Loucy (cell line): Measurements from ENCODE around the gene CTSK.

Source experiments
- EZH2phosphoT487 ChIP-seq: fragments of 200-600 bp; IDR thresholded peaks from 2 replicates; pipeline ENCODE4 v1.6.1; 2018; ENCODE audit warnings: antibody characterized with exemption, mild to moderate bottlenecking, moderate library complexity, borderline replicate concordance
- TF ChIP-seq, protein P1 (sequence below): fragments of 200-600 bp; sonication (generic); conservative IDR thresholded peaks from 2 replicates; pipeline ENCODE4 v1.5.1; 2014; ENCODE audit warnings: mild to moderate bottlenecking, antibody characterized with exemption, low read length

- TF ChIP-seq, protein P1, sequence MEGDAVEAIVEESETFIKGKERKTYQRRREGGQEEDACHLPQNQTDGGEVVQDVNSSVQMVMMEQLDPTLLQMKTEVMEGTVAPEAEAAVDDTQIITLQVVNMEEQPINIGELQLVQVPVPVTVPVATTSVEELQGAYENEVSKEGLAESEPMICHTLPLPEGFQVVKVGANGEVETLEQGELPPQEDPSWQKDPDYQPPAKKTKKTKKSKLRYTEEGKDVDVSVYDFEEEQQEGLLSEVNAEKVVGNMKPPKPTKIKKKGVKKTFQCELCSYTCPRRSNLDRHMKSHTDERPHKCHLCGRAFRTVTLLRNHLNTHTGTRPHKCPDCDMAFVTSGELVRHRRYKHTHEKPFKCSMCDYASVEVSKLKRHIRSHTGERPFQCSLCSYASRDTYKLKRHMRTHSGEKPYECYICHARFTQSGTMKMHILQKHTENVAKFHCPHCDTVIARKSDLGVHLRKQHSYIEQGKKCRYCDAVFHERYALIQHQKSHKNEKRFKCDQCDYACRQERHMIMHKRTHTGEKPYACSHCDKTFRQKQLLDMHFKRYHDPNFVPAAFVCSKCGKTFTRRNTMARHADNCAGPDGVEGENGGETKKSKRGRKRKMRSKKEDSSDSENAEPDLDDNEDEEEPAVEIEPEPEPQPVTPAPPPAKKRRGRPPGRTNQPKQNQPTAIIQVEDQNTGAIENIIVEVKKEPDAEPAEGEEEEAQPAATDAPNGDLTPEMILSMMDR, result no peak
- no peak for TF ChIP-seq EZH2phosphoT487
These were observed 46.3 kb downstream of the CTSK start for GRCh38 chr1:150761801-150762200.
